Duodenal mucosa (tissue), 2 donors: ENCODE results near the gene CDC16.

Experiments
- H3K27ac ChIP-seq: one replicate; pipeline ENCODE4 v1.7.0; 2013; ENCODE audit warnings: low read depth, low read length
- H3K27me3 ChIP-seq, 2 donors: one replicate each; pipeline ENCODE4 v1.7.0; 2013; ENCODE audit warnings: low read length in 2 of 2, control low read depth in 1 of 2; ENCODE audit not compliant: insufficient read depth in 2 of 2, control insufficient read depth in 1 of 2
- H3K36me3 ChIP-seq, 2 donors: one replicate each; pipeline ENCODE4 v1.7.0; 2013; ENCODE audit warnings: low read length in 2 of 2, control low read depth in 1 of 2; ENCODE audit not compliant: insufficient read depth in 2 of 2, control insufficient read depth in 1 of 2
- H3K4me1 ChIP-seq, 2 donors: one replicate each; pipeline ENCODE4 v1.7.0; 2013; ENCODE audit warnings: low read length in 2 of 2, control low read depth in 1 of 2; ENCODE audit not compliant: insufficient read depth in 2 of 2, control insufficient read depth in 1 of 2
- H3K4me3 ChIP-seq, 2 donors: one replicate each; pipeline ENCODE4 v1.7.0; 2013; ENCODE audit warnings: low read length in 2 of 2, low read depth in 1 of 2
- H3K9ac ChIP-seq, 2 donors: one replicate each; pipeline ENCODE4 v1.7.0; 2013; ENCODE audit warnings: low read length in 2 of 2, low read depth in 1 of 2
- H3K9me3 ChIP-seq, 2 donors: one replicate each; pipeline ENCODE4 v1.7.0; 2013; ENCODE audit warnings: low read length in 2 of 2, control low read depth in 1 of 2; ENCODE audit not compliant: control insufficient read depth in 1 of 2

Gene CDC16

GRCh38 chr13:114204894-114205293 lies 29.8 kb upstream of the CDC16 start:
- H3K4me1 ChIP-seq: no peaks in the 10 kb centered on the region
- no peaks in the 10 kb centered on the region for H3K36me3 ChIP-seq
- H3K4me3 ChIP-seq: no peak overlapping the region
- no peaks in the 10 kb centered on the region for H3K27me3 ChIP-seq
- no peak overlapping the region for H3K27ac ChIP-seq
- peaks cover 0 to 3% of the 10 kb centered on the region in 2 donors for H3K9me3 ChIP-seq
- H3K9ac ChIP-seq: no peak overlapping the region

- Histone ChIP-seq H3K36me3 (no peaks in the 10 kb centered on the region), H3K4me3 (no peak overlapping the region), H3K4me1 (no peaks in the 10 kb centered on the region), H3K27ac (no peak overlapping the region), H3K27me3 (peaks cover 0 to 4% of the 10 kb centered on the region in 2 donors), H3K9me3 (peaks cover 0 to 3% of the 10 kb centered on the region in 2 donors), H3K9ac (no peak overlapping the region)
Observed at GRCh38 chr13:114208134-114208533, 26.6 kb upstream of the CDC16 start.

GRCh38 chr13:114211446-114212157 lies 23.1 kb upstream of the CDC16 start:
- Histone ChIP-seq H3K4me3 (no peak overlapping the region), H3K9ac (no peak overlapping the region), H3K4me1 (no peaks in the 10 kb centered on the region), H3K27me3 (peaks cover 0 to 10% of the 10 kb centered on the region in 2 donors), H3K9me3 (peaks cover 0 to 3% of the 10 kb centered on the region in 2 donors), H3K27ac (no peak overlapping the region), H3K36me3 (no peaks in the 10 kb centered on the region)

- Histone ChIP-seq H3K9ac (no peak overlapping the region), H3K27me3 (peaks cover 0 to 10% of the 10 kb centered on the region in 2 donors), H3K4me1 (no peaks in the 10 kb centered on the region), H3K36me3 (no peaks in the 10 kb centered on the region), H3K27ac (no peak overlapping the region), H3K4me3 (no peak overlapping the region), H3K9me3 (peaks cover 0 to under 1% of the 10 kb centered on the region in 2 donors)
Observed at GRCh38 chr13:114212158-114212495, 22.6 kb upstream of the CDC16 start.

DNA sequence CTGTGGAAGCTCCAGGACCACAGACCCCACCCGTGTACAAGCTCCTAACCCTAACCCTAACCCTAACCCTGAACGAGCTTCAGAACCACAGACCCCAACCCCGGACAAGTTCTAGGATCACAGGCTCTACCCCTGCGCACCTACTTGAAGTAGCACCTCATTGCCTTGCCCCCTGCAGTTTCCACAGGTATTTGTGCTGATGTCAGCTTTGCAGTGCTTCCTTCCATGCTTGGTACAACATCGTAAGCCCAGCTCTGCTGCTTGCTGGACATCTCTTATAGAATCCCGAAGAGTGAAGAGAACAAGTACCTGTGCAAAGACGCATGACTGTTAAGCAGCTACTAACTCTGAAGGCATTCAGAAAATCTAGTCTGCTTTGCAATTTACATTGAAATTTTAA lies 20.7 kb upstream of the CDC16 start:
- H3K9me3 ChIP-seq: no peaks in the 10 kb centered on the region
- H3K4me1 ChIP-seq: no peaks in the 10 kb centered on the region
- no peak overlapping the region for H3K4me3 ChIP-seq
- H3K27ac ChIP-seq: no peak overlapping the region
- no peak overlapping the region for H3K9ac ChIP-seq
- no peaks in the 10 kb centered on the region for H3K36me3 ChIP-seq
- peaks cover 0 to 10% of the 10 kb centered on the region in 2 donors for H3K27me3 ChIP-seq

DNA sequence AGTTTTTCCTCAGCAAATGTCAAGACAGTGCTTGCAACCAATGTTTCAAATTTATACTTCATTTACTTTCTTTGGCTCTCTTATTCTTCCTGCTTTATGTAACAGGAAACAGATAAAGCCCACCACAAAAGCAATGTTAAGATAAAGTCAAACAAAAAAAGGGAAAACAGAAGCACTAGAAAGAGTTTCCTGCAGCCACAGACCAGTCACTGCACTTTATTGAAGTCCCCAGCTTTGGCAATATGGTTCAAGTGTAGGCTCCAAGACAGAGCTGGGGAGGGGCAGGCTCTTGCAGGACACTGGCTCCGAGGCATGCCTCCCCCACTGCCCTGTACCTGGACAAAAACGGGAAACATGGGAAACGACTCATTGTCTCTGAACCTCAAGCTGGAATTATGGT lies 15.3 kb upstream of the CDC16 start:
- peaks cover 0 to under 1% of the 10 kb centered on the region in 2 donors for H3K27me3 ChIP-seq
- no peak overlapping the region for H3K27ac ChIP-seq
- no peak overlapping the region for H3K4me3 ChIP-seq
- no peak overlapping the region for H3K9ac ChIP-seq
- H3K36me3 ChIP-seq: no peaks in the 10 kb centered on the region
- no peaks in the 10 kb centered on the region for H3K4me1 ChIP-seq
- no peaks in the 10 kb centered on the region for H3K9me3 ChIP-seq

- Histone ChIP-seq H3K4me3 (no peak overlapping the region), H3K27ac (no peak overlapping the region), H3K9ac (peak overlapping the region in 1 of 2 donors; percentile 2)
Observed at GRCh38 chr13:114222461-114222968, 12.2 kb upstream of the CDC16 start.

DNA sequence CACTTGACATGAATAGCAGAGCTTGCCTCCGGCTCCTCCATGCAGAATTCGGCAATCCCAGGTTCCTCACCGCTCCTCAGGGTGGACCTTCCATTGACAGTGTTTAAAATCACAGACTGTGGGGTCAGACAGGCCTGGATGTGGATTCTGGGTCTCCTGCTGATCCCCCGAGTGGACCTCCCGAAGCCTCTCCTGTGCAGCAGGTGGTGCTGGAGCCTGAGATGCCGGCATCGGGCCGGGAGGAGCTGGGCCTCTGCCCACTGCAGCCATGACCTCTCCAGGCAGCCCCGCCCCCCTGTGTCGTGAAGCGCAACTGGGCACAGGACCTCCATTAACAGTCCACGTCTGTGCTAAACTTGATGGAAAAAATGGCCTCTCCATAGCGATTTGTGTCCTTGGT lies 10.5 kb upstream of the CDC16 start:
- H3K4me1 ChIP-seq: peaks cover 0 to 7% of the 10 kb centered on the region in 2 donors
- H3K27ac ChIP-seq: no peak overlapping the region
- H3K27me3 ChIP-seq: peaks cover 0 to under 1% of the 10 kb centered on the region in 2 donors

More at GRCh38 chr13:114222461-114222968, 12.2 kb upstream of the CDC16 start:
- Histone ChIP-seq H3K4me1 (peaks cover 0 to 7% of the 10 kb centered on the region in 2 donors), H3K27me3 (no peaks in the 10 kb centered on the region), H3K36me3 (no peaks in the 10 kb centered on the region), H3K9me3 (no peaks in the 10 kb centered on the region)

DNA sequence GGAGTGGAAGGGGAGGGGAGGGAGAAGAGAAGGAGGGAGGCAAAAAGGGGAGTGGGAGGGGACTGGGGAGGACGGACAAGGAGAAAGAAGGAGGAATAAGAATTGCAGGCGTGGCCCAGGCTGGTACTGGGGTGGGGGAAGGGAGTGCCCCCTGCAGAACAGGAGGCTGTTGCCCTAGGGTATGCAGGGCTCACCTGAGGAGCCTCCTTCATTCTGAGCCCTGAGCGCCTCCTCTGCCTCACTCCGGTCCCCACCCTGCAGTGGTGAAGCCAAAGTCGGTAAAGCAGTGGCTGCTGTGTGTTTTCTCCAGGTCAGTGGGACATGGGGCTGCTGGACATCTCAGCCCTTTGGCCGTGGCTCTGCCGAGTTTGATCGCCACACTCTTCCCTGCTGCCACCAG lies 9.1 kb upstream of the CDC16 start:
- H3K4me1 ChIP-seq: peaks cover 0 to 7% of the 10 kb centered on the region in 2 donors
- H3K9me3 ChIP-seq: no peaks in the 10 kb centered on the region
- H3K36me3 ChIP-seq: no peaks in the 10 kb centered on the region
- no peak overlapping the region for H3K27ac ChIP-seq
- H3K4me3 ChIP-seq: no peak overlapping the region
- no peak overlapping the region for H3K9ac ChIP-seq
- H3K27me3 ChIP-seq: peaks cover 0 to 5% of the 10 kb centered on the region in 2 donors

More for the DNA sequence above, 10.5 kb upstream of the CDC16 start:
- Histone ChIP-seq H3K9me3 (no peaks in the 10 kb centered on the region), H3K4me3 (no peak overlapping the region), H3K9ac (no peak overlapping the region), H3K36me3 (no peaks in the 10 kb centered on the region)

- Histone ChIP-seq H3K27me3 (peaks cover 0 to 5% of the 10 kb centered on the region in 2 donors), H3K9ac (no peak overlapping the region), H3K9me3 (no peaks in the 10 kb centered on the region), H3K27ac (no peak overlapping the region), H3K4me1 (peaks cover 0 to 7% of the 10 kb centered on the region in 2 donors), H3K4me3 (no peak overlapping the region), H3K36me3 (no peaks in the 10 kb centered on the region)
Observed at GRCh38 chr13:114226088-114226487, 8.6 kb upstream of the CDC16 start.
